ENCODE data around the gene ZNF414.

ZNF414 gene

DNA sequence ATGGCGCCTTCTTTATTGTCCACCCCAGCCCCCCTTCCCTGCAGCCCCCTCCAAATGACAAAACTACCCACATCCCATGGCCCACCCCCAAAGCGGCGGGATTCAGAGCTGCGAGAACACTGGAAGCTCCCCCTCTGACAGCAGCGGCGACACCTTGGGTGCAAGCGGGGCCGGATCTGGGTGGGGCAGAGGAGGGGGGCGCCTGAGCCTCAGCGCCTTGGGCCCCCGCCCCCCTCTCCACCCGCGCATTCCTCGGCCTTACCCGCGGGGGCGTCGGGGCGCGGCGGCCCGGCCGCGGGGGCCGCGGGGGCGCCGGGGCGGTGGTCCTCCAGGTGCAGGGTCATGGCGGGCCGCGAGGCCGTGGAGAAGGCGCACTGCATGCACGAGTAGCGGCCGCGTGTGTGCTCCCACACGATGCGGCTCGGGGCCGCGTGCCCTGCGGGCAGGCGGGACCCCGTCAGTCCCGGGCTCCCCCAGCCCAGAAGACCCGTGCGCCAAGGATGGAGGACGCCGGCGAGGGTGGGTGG lies 3.3 kb downstream of the ZNF414 start:
- Histone ChIP-seq H2AK5ac (ENCODE audit: low read length) (no peak overlapping the region), H3K56ac (ENCODE audit: low read length) (no peak overlapping the region), H3K36me3 (ENCODE audit: control insufficient read depth, insufficient read depth, low read length) (no peaks in the 10 kb centered on the region), H3K9ac (ENCODE audit: low read length) (no peak overlapping the region), H4K8ac (ENCODE audit: low read depth, low read length) (no peak overlapping the region), H3K4me1 (ENCODE audit: control insufficient read depth, low read depth, low read length) (peaks cover 4% of the 10 kb centered on the region), H3K27ac (ENCODE audit: low read depth, low read length) (no peak overlapping the region), H2BK5ac (ENCODE audit: low read length) (no peak overlapping the region), H3K18ac (ENCODE audit: low read length) (no peak overlapping the region), H3K4me3 (ENCODE audit: low read length) (no peak overlapping the region), H3K27me3 (ENCODE audit: insufficient read depth, low read length, poor library complexity) (no peaks in the 10 kb centered on the region), H2BK15ac (replicated peaks; ENCODE audit: low read depth) (no peak overlapping the region), H2BK120ac (ENCODE audit: low read depth, low read length) (no peak overlapping the region), H3K4ac (ENCODE audit: low read depth, low read length) (no peak overlapping the region), H4K5ac (ENCODE audit: low read length) (no peak overlapping the region), H3K23ac (ENCODE audit: low read length) (no peak overlapping the region), H3K4me2 (ENCODE audit: low read length) (no peak overlapping the region), H3K79me1 (ENCODE audit: low read length) (peaks cover 3% of the 10 kb centered on the region), H3K79me2 (ENCODE audit: control insufficient read depth, insufficient read depth, low read length) (no peaks in the 10 kb centered on the region)
- no peak for DNase-seq
- no CpG with 5 or more reads among the region's 52 CpGs for WGBS (ENCODE audit: extremely low coverage, insufficient coverage, low lambda C conversion rate)

- Histone ChIP-seq H2AK5ac (ENCODE audit: low read length) (no peak overlapping the region), H3K27me3 (ENCODE audit: insufficient read depth, low read length, poor library complexity) (no peaks in the 10 kb centered on the region), H3K56ac (ENCODE audit: low read length) (peak overlapping the region; percentile 88), H2BK5ac (ENCODE audit: low read length) (no peak overlapping the region), H3K36me3 (ENCODE audit: control insufficient read depth, insufficient read depth, low read length) (no peaks in the 10 kb centered on the region), H3K4me3 (ENCODE audit: low read length) (no peak overlapping the region), H4K5ac (ENCODE audit: low read length) (no peak overlapping the region), H3K79me1 (ENCODE audit: low read length) (no peaks in the 10 kb centered on the region), H3K4ac (ENCODE audit: low read depth, low read length) (no peak overlapping the region), H3K79me2 (ENCODE audit: control insufficient read depth, insufficient read depth, low read length) (no peaks in the 10 kb centered on the region), H3K18ac (ENCODE audit: low read length) (no peak overlapping the region), H3K27ac (ENCODE audit: low read depth, low read length) (no peak overlapping the region), H2BK120ac (ENCODE audit: low read depth, low read length) (no peak overlapping the region), H2BK15ac (replicated peaks; ENCODE audit: low read depth) (no peak overlapping the region), H3K4me1 (ENCODE audit: control insufficient read depth, low read depth, low read length) (no peaks in the 10 kb centered on the region), H3K23ac (ENCODE audit: low read length) (no peak overlapping the region), H3K9ac (ENCODE audit: low read length) (peak overlapping the region; percentile 62), H4K8ac (ENCODE audit: low read depth, low read length) (no peak overlapping the region), H3K4me2 (ENCODE audit: low read length) (peak overlapping the region; percentile 89)
- no CpG with 5 or more reads among the region's 18 CpGs for WGBS (ENCODE audit: extremely low coverage, insufficient coverage, low lambda C conversion rate)
- DNase-seq = peak; percentile 34
Measured at GRCh38 chr19:8506402-8506957, 7.5 kb downstream of the ZNF414 start.

- Histone ChIP-seq H4K8ac (ENCODE audit: low read depth, low read length) (no peak overlapping the region), H3K4me1 (ENCODE audit: control insufficient read depth, low read depth, low read length) (no peaks in the 10 kb centered on the region), H3K9ac (ENCODE audit: low read length) (peak overlapping the region; percentile 62), H3K23ac (ENCODE audit: low read length) (no peak overlapping the region), H4K5ac (ENCODE audit: low read length) (no peak overlapping the region), H3K4me2 (ENCODE audit: low read length) (peak overlapping the region; percentile 89), H3K27ac (ENCODE audit: low read depth, low read length) (peak overlapping the region; percentile 8), H3K4ac (ENCODE audit: low read depth, low read length) (no peak overlapping the region), H2BK5ac (ENCODE audit: low read length) (no peak overlapping the region), H3K18ac (ENCODE audit: low read length) (peak overlapping the region; percentile 3), H3K27me3 (ENCODE audit: insufficient read depth, low read length, poor library complexity) (no peaks in the 10 kb centered on the region), H3K4me3 (ENCODE audit: low read length) (peak overlapping the region; percentile 39), H3K56ac (ENCODE audit: low read length) (peak overlapping the region; percentile 88), H3K79me2 (ENCODE audit: control insufficient read depth, insufficient read depth, low read length) (no peaks in the 10 kb centered on the region), H2AK5ac (ENCODE audit: low read length) (no peak overlapping the region), H2BK120ac (ENCODE audit: low read depth, low read length) (no peak overlapping the region), H3K36me3 (ENCODE audit: control insufficient read depth, insufficient read depth, low read length) (no peaks in the 10 kb centered on the region), H3K79me1 (ENCODE audit: low read length) (no peaks in the 10 kb centered on the region), H2BK15ac (replicated peaks; ENCODE audit: low read depth) (no peak overlapping the region)
- WGBS (ENCODE audit: extremely low coverage, insufficient coverage, low lambda C conversion rate) = no CpG with 5 or more reads among the region's 56 CpGs
- peak; percentile 85 for DNase-seq
Measured at GRCh38 chr19:8505680-8506401, 8.1 kb downstream of the ZNF414 start.

- H3K9ac ChIP-seq (ENCODE audit: low read length) = no peak overlapping the region
- no peaks in the 10 kb centered on the region for H3K79me1 ChIP-seq (ENCODE audit: low read length)
- no peak overlapping the region for H2BK15ac ChIP-seq (replicated peaks; ENCODE audit: low read depth)
- H3K18ac ChIP-seq (ENCODE audit: low read length) = no peak overlapping the region
- H3K23ac ChIP-seq (ENCODE audit: low read length) = no peak overlapping the region
- no peak overlapping the region for H3K4me3 ChIP-seq (ENCODE audit: low read length)
- H3K4ac ChIP-seq (ENCODE audit: low read depth, low read length) = no peak overlapping the region
- no peak overlapping the region for H2AK5ac ChIP-seq (ENCODE audit: low read length)
- no peak overlapping the region for H2BK5ac ChIP-seq (ENCODE audit: low read length)
- H3K56ac ChIP-seq (ENCODE audit: low read length) = peak overlapping the region; percentile 10
- no peak overlapping the region for H3K4me2 ChIP-seq (ENCODE audit: low read length)
- DNase-seq = peak; percentile 40
- H3K27me3 ChIP-seq (ENCODE audit: insufficient read depth, low read length, poor library complexity) = no peaks in the 10 kb centered on the region
- no peak overlapping the region for H2BK120ac ChIP-seq (ENCODE audit: low read depth, low read length)
- no CpG with 5 or more reads among the region's 6 CpGs for WGBS (ENCODE audit: extremely low coverage, insufficient coverage, low lambda C conversion rate)
- no peaks in the 10 kb centered on the region for H3K36me3 ChIP-seq (ENCODE audit: control insufficient read depth, insufficient read depth, low read length)
- no peaks in the 10 kb centered on the region for H3K4me1 ChIP-seq (ENCODE audit: control insufficient read depth, low read depth, low read length)
- H4K8ac ChIP-seq (ENCODE audit: low read depth, low read length) = no peak overlapping the region
- no peaks in the 10 kb centered on the region for H3K79me2 ChIP-seq (ENCODE audit: control insufficient read depth, insufficient read depth, low read length)
- no peak overlapping the region for H3K27ac ChIP-seq (ENCODE audit: low read depth, low read length)
- H4K5ac ChIP-seq (ENCODE audit: low read length) = no peak overlapping the region
Measured at GRCh38 chr19:8504919-8505318, 9.0 kb downstream of the ZNF414 start.

- H3K9ac ChIP-seq (ENCODE audit: low read length) = no peak overlapping the region
- H3K56ac ChIP-seq (ENCODE audit: low read length) = no peak overlapping the region
- no peaks in the 10 kb centered on the region for H3K79me2 ChIP-seq (ENCODE audit: control insufficient read depth, insufficient read depth, low read length)
- no peak overlapping the region for H3K4me2 ChIP-seq (ENCODE audit: low read length)
- WGBS (ENCODE audit: extremely low coverage, insufficient coverage, low lambda C conversion rate) = no CpG with 5 or more reads among the region's 7 CpGs
- no peaks in the 10 kb centered on the region for H3K4me1 ChIP-seq (ENCODE audit: control insufficient read depth, low read depth, low read length)
- H2BK5ac ChIP-seq (ENCODE audit: low read length) = no peak overlapping the region
- H2BK120ac ChIP-seq (ENCODE audit: low read depth, low read length) = no peak overlapping the region
- no peak overlapping the region for H2BK15ac ChIP-seq (replicated peaks; ENCODE audit: low read depth)
- no peaks in the 10 kb centered on the region for H3K27me3 ChIP-seq (ENCODE audit: insufficient read depth, low read length, poor library complexity)
- no peak overlapping the region for H3K18ac ChIP-seq (ENCODE audit: low read length)
- no peaks in the 10 kb centered on the region for H3K79me1 ChIP-seq (ENCODE audit: low read length)
- no peak overlapping the region for H2AK5ac ChIP-seq (ENCODE audit: low read length)
- H3K4me3 ChIP-seq (ENCODE audit: low read length) = no peak overlapping the region
- no peak overlapping the region for H4K5ac ChIP-seq (ENCODE audit: low read length)
- no peak for DNase-seq
- no peak overlapping the region for H4K8ac ChIP-seq (ENCODE audit: low read depth, low read length)
- H3K27ac ChIP-seq (ENCODE audit: low read depth, low read length) = no peak overlapping the region
- no peak overlapping the region for H3K4ac ChIP-seq (ENCODE audit: low read depth, low read length)
- no peaks in the 10 kb centered on the region for H3K36me3 ChIP-seq (ENCODE audit: control insufficient read depth, insufficient read depth, low read length)
- no peak overlapping the region for H3K23ac ChIP-seq (ENCODE audit: low read length)
Measured at GRCh38 chr19:8504171-8504570, 9.8 kb downstream of the ZNF414 start.
